Breast epithelium (tissue), 4 donors: ENCODE measurements around the gene ZFP69B. TPM values are rescaled to one million over a fixed set of nuclear protein-coding genes. Genes with fewer than 3 reads are reported as not detected.

ENCODE experiments used
- DNase-seq, 2 donors: peaks; one replicate each; pipeline ENCODE4 v3.0.0-alpha.2; 2019; ENCODE audit warnings: low spot score in 2 of 2
- H3K27ac ChIP-seq, 2 donors: fragments of 200-600 bp; sonication (generic) in 1 of 2; one replicate each; pipeline ENCODE4 v1.5.1; 2016 to 2019; ENCODE audit warnings: mild to moderate bottlenecking in 1 of 2
- H3K27me3 ChIP-seq, 2 donors: fragments of 200-600 bp; sonication (generic) in 1 of 2; one replicate each; pipeline versions ENCODE4 v1.5.1 to v1.6.0; 2017 to 2019; ENCODE audit warnings: control low read depth in 1 of 2, mild to moderate bottlenecking in 1 of 2
- H3K36me3 ChIP-seq: fragments of 200-600 bp; one replicate; pipeline ENCODE4 v1.5.1; 2019
- H3K4me1 ChIP-seq, 2 donors: fragments of 200-600 bp; sonication (generic); one replicate each; pipeline ENCODE4 v1.5.1; 2016 to 2019; ENCODE audit warnings: control low read depth in 1 of 2
- H3K4me3 ChIP-seq, 3 donors: fragments of 200-600 bp; sonication (generic); 1 replicate in 2 of 3; 2 replicates in 1 of 3; pipeline ENCODE4 v1.5.1; 2016 to 2019; ENCODE audit warnings: mild to moderate bottlenecking in 3 of 3, moderate library complexity in 2 of 3
- H3K9me3 ChIP-seq, 2 donors: fragments of 200-600 bp; sonication (generic) in 1 of 2; one replicate each; pipeline ENCODE4 v1.5.1; 2016 to 2019; ENCODE audit warnings: control low read depth in 1 of 2
- POLR2A ChIP-seq: fragments of 450-650 bp; IDR thresholded peaks from one replicate; pipeline ENCODE4 v1.6.1; 2016; ENCODE audit warnings: antibody characterized with exemption, mild to moderate bottlenecking, moderate library complexity
- POLR2AphosphoS5 ChIP-seq, 3 donors: sonication (generic); formaldehyde crosslinking; IDR thresholded peaks; one replicate each; pipeline ENCODE4 v1.6.1; 2017; ENCODE audit warnings: antibody characterized with exemption in 3 of 3
- intact Hi-C: fragments of 100-400 bp; cut with DNase I; formaldehyde crosslinking; loops from one replicate; pipeline ENCODE4 v1.15.1; 2023; ENCODE audit warnings: low total_unique reads
- total RNA-seq, 3 donors: library from RNA; depleted of rRNA; stranded (reverse); fragments of >200 nt; gene quantifications; one replicate each; pipeline ENCODE4 v1.1.0, GENCODE V29; 2016
- TF ChIP-seq, protein P1 (sequence below), 3 donors: fragments of 450-650 bp; IDR thresholded peaks; one replicate each; pipeline ENCODE4 v1.5.1; 2016 to 2017; ENCODE audit warnings: antibody characterized with exemption in 3 of 3, mild to moderate bottlenecking in 3 of 3, moderate library complexity in 3 of 3

Gene ZFP69B
- 1 to 10 TPM in 2 of 3 donors, under 1 TPM in 1; 0.96 to 2.6 (median 1.2) TPM for total RNA-seq

- H3K27me3 ChIP-seq: no peaks in the 10 kb centered on the region
- no peaks in the 10 kb centered on the region for H3K4me1 ChIP-seq
- peaks cover 0 to 17% of the 10 kb centered on the region in 2 donors for H3K9me3 ChIP-seq
- DNase-seq: peak; percentile 73 to 83
- peak within 1 kb of the TSS; percentile 75 to 77 for H3K27ac ChIP-seq
- H3K4me3 ChIP-seq: peak within 1 kb of the TSS; percentile 58 to 84 (median 84)
- no peaks in the 10 kb centered on the region for H3K36me3 ChIP-seq
- intact Hi-C loops: no loop called here
- no peak for TF ChIP-seq POLR2A
- TF ChIP-seq POLR2AphosphoS5 (IDR thresholded peaks at IDR 0.05): peak in 1 of 3 donors; percentile 46
- TF ChIP-seq, protein P1, sequence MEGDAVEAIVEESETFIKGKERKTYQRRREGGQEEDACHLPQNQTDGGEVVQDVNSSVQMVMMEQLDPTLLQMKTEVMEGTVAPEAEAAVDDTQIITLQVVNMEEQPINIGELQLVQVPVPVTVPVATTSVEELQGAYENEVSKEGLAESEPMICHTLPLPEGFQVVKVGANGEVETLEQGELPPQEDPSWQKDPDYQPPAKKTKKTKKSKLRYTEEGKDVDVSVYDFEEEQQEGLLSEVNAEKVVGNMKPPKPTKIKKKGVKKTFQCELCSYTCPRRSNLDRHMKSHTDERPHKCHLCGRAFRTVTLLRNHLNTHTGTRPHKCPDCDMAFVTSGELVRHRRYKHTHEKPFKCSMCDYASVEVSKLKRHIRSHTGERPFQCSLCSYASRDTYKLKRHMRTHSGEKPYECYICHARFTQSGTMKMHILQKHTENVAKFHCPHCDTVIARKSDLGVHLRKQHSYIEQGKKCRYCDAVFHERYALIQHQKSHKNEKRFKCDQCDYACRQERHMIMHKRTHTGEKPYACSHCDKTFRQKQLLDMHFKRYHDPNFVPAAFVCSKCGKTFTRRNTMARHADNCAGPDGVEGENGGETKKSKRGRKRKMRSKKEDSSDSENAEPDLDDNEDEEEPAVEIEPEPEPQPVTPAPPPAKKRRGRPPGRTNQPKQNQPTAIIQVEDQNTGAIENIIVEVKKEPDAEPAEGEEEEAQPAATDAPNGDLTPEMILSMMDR (IDR thresholded peaks at IDR 0.05): no peak
Measured at GRCh38 chr1:40449684-40450494, at the start of gene ZFP69B. Gene ZFP69B, plus strand, starts transcription at chr1:40450476. Its CDS starts 486 bp downstream, at chr1:40450962.

DNA sequence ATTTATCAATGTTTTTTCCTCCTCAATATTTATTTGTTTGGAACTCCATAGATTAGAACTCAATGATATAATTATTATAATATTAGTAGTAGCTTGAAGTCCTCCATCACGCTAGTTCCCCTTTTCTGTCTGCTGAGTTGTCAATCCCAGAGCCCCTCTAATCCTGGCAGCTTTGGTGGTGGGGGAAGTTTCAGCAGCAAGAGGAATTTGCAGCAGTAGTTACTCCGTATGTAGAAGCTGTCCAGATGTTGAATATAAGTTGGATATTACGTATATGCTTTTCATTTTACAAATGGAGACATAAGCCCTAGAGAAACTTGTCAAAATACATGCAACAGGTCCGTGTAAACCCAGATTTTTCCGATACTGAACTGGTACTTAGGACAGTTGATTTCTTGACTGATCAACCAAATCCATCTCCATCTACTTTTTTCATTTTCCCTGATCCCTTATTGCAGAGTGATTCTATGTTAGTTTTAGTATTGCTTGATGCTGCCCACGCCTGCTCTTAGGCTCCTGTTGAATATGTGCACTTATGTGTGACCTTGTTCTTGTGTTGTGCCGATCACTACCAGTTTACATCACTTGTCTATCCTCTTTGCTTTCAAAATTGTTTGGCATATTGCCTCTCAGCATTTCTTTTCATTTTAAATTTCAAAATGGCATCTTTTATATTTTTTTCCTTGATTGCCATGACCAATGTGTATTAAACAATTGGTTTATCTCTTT, 48.6 kb upstream of the ZFP69B start:
- no peaks in the 10 kb centered on the region for H3K36me3 ChIP-seq
- H3K9me3 ChIP-seq: no peaks in the 10 kb centered on the region
- no peak for DNase-seq
- no peak overlapping the region for H3K4me3 ChIP-seq
- intact Hi-C loops: no loop called here
- TF ChIP-seq, protein P1 (IDR thresholded peaks at IDR 0.05): no peak
- TF ChIP-seq POLR2A: no peak
- TF ChIP-seq POLR2AphosphoS5 (IDR thresholded peaks at IDR 0.05): no peak
- H3K27ac ChIP-seq: no peak overlapping the region
- no peaks in the 10 kb centered on the region for H3K27me3 ChIP-seq
- peaks cover 0 to 2% of the 10 kb centered on the region in 2 donors for H3K4me1 ChIP-seq

GRCh38 chr1:40404670-40405462, 45.4 kb upstream of the ZFP69B start:
- Histone ChIP-seq H3K27ac (no peak overlapping the region), H3K4me3 (peak overlapping the region in 1 of 3 donors; percentile 16), H3K36me3 (no peaks in the 10 kb centered on the region), H3K27me3 (no peaks in the 10 kb centered on the region), H3K4me1 (peaks cover 0 to 2% of the 10 kb centered on the region in 2 donors), H3K9me3 (no peaks in the 10 kb centered on the region)
- intact Hi-C loops: no loop called here
- TF ChIP-seq, protein P1 (IDR thresholded peaks at IDR 0.05): peak; percentile 65 to 84 (median 83)
- TF ChIP-seq POLR2A (no peak), POLR2AphosphoS5 (IDR thresholded peaks at IDR 0.05) (no peak)
- no peak for DNase-seq

DNA sequence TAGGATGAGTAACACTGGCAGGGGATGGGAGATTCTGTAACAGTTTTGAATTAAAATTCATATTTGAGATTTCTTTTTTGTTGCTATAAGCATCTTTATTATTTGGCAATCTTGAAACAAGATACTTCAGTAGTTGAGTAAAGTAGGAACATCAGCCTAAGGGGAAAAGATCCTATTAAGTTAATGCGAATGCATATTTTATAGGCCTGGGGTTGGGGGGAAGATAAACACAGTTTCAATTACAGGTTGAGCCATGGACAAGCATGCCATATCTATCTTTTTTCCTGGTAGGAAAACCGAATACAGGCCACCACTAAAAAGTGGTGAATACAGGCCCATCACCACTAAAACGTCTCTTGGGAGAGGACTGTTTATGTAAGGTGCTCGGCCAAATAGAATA, 44.5 kb upstream of the ZFP69B start:
- Histone ChIP-seq H3K9me3 (no peaks in the 10 kb centered on the region), H3K36me3 (no peaks in the 10 kb centered on the region), H3K27ac (no peak overlapping the region), H3K4me3 (no peak overlapping the region), H3K4me1 (peaks cover 0 to 2% of the 10 kb centered on the region in 2 donors), H3K27me3 (no peaks in the 10 kb centered on the region)
- intact Hi-C loops: no loop called here
- TF ChIP-seq POLR2A: no peak
- TF ChIP-seq, protein P1 (IDR thresholded peaks at IDR 0.05): no peak
- no peak for TF ChIP-seq POLR2AphosphoS5 (IDR thresholded peaks at IDR 0.05)
- DNase-seq: no peak
